ENCODE results near the gene NRBP1.

NRBP1 gene

DNA sequence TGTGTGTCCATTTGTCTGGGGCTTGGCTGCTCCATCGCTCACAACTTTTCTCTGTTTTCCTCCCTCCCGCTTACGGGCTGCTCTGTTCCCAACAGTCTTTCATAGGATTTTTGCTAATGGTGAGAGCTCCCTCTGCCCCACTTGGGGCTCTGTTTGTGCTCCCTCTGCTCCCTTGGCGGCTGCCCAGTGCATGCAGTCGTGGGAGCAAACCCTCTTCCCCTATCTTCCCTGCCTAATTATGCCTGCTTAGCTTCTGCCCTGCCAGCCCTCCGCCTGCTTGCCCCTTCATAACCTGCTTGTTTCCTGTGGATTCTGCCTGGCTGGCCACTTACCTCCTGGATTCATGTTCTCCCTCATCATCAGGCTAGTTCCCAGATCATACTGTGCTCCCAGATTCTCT, 7.2 kb downstream of the NRBP1 start:
- ChIA-PET CTCF (no interaction called here), POLR2A (no interaction called here)
- TF ChIP-seq, protein P1, sequence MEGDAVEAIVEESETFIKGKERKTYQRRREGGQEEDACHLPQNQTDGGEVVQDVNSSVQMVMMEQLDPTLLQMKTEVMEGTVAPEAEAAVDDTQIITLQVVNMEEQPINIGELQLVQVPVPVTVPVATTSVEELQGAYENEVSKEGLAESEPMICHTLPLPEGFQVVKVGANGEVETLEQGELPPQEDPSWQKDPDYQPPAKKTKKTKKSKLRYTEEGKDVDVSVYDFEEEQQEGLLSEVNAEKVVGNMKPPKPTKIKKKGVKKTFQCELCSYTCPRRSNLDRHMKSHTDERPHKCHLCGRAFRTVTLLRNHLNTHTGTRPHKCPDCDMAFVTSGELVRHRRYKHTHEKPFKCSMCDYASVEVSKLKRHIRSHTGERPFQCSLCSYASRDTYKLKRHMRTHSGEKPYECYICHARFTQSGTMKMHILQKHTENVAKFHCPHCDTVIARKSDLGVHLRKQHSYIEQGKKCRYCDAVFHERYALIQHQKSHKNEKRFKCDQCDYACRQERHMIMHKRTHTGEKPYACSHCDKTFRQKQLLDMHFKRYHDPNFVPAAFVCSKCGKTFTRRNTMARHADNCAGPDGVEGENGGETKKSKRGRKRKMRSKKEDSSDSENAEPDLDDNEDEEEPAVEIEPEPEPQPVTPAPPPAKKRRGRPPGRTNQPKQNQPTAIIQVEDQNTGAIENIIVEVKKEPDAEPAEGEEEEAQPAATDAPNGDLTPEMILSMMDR (IDR thresholded peaks at IDR 0.05; ENCODE audit: control extremely low read depth, extremely low read depth, low read depth, missing control alignments) = no peak
- no peak for DNase-seq (ENCODE audit: extremely low spot score)

DNA sequence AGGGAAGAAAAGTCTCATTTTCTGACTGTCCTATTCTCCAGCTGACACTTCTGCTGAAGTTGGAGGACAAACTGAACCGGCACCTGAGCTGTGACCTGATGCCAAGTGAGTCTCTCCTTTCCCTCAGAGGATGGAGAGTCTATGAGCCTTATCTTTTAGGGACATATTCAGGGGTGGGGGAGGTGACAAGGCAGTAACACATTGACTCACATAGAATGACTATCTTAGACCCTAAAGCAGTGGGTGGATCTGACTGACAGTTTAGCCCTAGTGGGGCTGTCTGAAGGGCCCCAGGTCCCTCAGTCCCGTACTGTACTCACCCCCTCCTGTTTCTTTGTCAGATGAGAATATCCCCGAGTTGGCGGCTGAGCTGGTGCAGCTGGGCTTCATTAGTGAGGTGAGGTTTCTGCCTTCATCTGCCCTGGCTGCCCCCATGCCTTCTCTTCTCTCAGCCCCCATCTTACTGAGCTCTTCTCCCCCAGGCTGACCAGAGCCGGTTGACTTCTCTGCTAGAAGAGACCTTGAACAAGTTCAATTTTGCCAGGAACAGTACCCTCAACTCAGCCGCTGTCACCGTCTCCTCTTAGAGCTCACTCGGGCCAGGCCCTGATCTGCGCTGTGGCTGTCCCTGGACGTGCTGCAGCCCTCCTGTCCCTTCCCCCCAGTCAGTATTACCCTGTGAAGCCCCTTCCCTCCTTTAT, 12.9 kb downstream of the NRBP1 start:
- POLR2A ChIA-PET = no interaction called here
- CTCF ChIA-PET = interaction anchor here (1.1 to 5.4 kb wide), 2 partner anchors 11 to 12 kb away, joined by 3 to 26 read pairs; partner anchors contain the start of gene NRBP1
- TF ChIP-seq, protein P1 (IDR thresholded peaks at IDR 0.05; ENCODE audit: control extremely low read depth, extremely low read depth, low read depth, missing control alignments) = no peak
- DNase-seq (ENCODE audit: extremely low spot score) = no peak

DNA sequence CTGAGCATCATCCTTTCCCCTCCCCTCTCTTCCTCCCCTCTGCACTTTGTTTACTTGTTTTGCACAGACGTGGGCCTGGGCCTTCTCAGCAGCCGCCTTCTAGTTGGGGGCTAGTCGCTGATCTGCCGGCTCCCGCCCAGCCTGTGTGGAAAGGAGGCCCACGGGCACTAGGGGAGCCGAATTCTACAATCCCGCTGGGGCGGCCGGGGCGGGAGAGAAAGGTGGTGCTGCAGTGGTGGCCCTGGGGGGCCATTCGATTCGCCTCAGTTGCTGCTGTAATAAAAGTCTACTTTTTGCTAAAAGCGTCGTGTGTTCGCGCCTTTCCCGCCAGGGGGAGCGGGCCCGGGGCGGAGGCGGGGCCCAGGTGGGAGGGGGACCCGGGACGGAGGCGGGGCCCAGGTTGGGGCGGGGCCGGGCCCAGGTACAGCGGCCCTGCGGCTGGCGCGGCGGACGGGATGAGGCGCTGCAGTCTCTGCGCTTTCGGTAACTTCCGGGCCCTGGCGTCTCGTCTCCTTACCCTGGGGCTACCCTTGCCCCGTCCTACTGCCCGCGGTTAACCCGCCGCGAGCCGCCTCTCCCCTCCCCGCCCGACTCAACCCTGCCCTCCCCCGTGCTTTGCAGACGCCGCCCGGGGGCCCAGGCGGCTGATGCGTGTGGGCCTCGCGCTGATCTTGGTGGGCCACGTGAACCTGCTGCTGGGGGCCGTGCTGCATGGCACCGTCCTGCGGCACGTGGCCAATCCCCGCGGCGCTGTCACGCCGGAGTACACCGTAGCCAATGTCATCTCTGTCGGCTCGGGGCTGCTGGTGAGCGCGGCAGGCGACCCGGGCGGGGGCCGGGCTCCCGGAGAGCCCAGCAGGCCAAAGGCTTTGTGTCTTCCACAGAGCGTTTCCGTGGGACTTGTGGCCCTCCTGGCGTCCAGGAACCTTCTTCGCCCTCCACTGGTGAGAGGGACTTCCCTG, 13.8 kb downstream of the NRBP1 start, which contains the start of gene KRTCAP3:
Gene KRTCAP3, plus strand, starts transcription at position 424 of the 962 bp plus-strand sequence. Its CDS starts 32 bp downstream, at position 456.
- POLR2A ChIA-PET = no interaction called here
- CTCF ChIA-PET = interaction anchor here (0.8 to 5.4 kb wide), 3 partner anchors 11 to 241 kb away, joined by 3 to 26 read pairs (median 3); partner anchors contain the start of gene NRBP1
- TF ChIP-seq, protein P1 (IDR thresholded peaks at IDR 0.05; ENCODE audit: control extremely low read depth, extremely low read depth, low read depth, missing control alignments) = no peak
- peak; percentile 82 for DNase-seq (ENCODE audit: extremely low spot score)

DNA sequence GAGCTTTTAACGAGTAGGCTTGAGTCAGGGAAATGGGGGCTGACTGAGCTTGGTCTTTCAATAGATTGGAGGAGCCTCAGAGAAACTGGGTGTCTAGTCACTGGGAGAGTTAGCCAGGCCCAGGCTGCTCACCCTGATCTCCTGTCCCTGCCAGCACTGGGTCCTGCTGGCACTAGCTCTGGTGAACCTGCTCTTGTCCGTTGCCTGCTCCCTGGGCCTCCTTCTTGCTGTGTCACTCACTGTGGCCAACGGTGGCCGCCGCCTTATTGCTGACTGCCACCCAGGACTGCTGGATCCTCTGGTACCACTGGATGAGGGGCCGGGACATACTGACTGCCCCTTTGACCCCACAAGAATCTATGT, 14.5 kb downstream of the NRBP1 start:
- no peak for DNase-seq (ENCODE audit: extremely low spot score)
- CTCF ChIA-PET = interaction anchor here (0.8 kb wide), 1 partner anchor 240 kb away, joined by 3 read pairs; no protein-coding TSS in a partner anchor
- POLR2A ChIA-PET = no interaction called here
- TF ChIP-seq, protein P1 (IDR thresholded peaks at IDR 0.05; ENCODE audit: control extremely low read depth, extremely low read depth, low read depth, missing control alignments) = no peak

DNA sequence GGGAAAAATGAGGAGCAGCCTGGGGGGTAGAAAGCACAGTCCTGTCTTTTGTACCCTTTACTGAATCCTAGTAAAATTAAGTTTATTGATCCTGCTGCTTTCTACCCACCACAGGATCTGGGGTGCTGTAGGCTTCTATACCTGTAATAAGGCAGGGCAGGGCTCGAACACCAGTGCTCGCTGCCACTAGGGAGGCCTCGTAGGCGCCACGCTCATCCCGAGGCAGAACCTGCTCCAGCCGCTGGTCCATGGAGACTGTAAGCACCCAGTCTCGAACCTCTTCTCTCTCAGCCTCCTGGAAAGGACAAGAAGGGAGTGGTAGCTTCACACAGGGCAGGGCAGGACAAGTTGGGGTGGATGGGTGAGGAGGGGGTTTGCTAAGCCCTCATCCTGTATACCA, 16.7 kb downstream of the NRBP1 start:
- TF ChIP-seq, protein P1 (IDR thresholded peaks at IDR 0.05; ENCODE audit: control extremely low read depth, extremely low read depth, low read depth, missing control alignments) = no peak
- no peak for DNase-seq (ENCODE audit: extremely low spot score)
- ChIA-PET CTCF (interaction anchor here (1.2 to 1.6 kb wide), 3 partner anchors 14 to 237 kb away, joined by 3 to 8 read pairs (median 4); no protein-coding TSS in a partner anchor), POLR2A (no interaction called here)

DNA sequence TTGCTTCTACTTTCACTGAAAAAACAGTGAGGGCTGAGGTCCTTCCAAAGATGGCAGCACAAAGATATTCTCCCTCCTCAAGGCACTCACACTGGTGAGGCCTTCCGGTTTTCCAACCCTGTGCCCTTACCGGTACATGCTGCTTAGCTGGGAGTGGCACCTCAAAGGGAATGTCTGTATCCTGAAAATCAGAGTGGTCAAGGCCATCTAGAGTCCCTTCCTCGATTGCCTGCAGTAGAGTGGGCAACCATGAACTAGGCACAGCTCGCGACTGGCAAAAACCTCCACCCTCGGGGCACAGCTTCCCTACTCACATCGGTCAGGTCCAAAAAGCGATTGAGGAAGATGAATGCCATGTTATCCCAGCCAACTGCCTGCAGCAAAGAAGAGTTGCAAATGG, 17.2 kb downstream of the NRBP1 start:
- ChIA-PET POLR2A (no interaction called here), CTCF (interaction anchor here (1.2 to 1.6 kb wide), 2 partner anchors 15 to 236 kb away, joined by 3 to 8 read pairs; no protein-coding TSS in a partner anchor)
- TF ChIP-seq, protein P1 (IDR thresholded peaks at IDR 0.05; ENCODE audit: control extremely low read depth, extremely low read depth, low read depth, missing control alignments) = no peak
- no peak for DNase-seq (ENCODE audit: extremely low spot score)
